HG02973 (cell line): ENCODE results near the gene NUP153.
A peak's percentile ranks its signal among the peaks of the same experiment; 100 is the strongest.
"Not testable (repeated sequence)": the region's sequence is repeated elsewhere in the genome, so short reads cannot be mapped to it uniquely, and the experiment has no call there.

Experiments
- ATAC-seq: cut with Tn5 transposase; IDR thresholded peaks from one replicate; pipeline ENCODE4 v1.9.1; 2021; ENCODE audit warnings: moderate library complexity; ENCODE audit not compliant: unreplicated experiment

The NUP153 gene

GRCh38 chr6:17714879-17715851 lies 8.4 kb upstream of the NUP153 start:
- ATAC-seq, result peak; percentile 89

- ATAC-seq, result no peak
Measured at GRCh38 chr6:17714177-17714576, 7.5 kb upstream of the NUP153 start.

GRCh38 chr6:17712576-17712975 lies 5.9 kb upstream of the NUP153 start:
- ATAC-seq, result no peak

GRCh38 chr6:17710331-17710730 lies 3.6 kb upstream of the NUP153 start:
- no peak for ATAC-seq

GRCh38 chr6:17709476-17709875 lies 2.8 kb upstream of the NUP153 start:
- no peak for ATAC-seq

- ATAC-seq, result not testable (repeated sequence)
Measured at GRCh38 chr6:17708035-17708434, 1.3 kb upstream of the NUP153 start.

GRCh38 chr6:17707371-17707651 lies 586 bp upstream of the NUP153 start:
- ATAC-seq, result no peak

GRCh38 chr6:17705778-17706579 lies 746 bp downstream of the NUP153 start:
- ATAC-seq, result peak; percentile 59

GRCh38 chr6:17705428-17705777 lies 1.3 kb downstream of the NUP153 start:
- ATAC-seq, result peak; percentile 1

GRCh38 chr6:17703256-17703694 lies 3.5 kb downstream of the NUP153 start:
- no peak for ATAC-seq

- ATAC-seq, result no peak
Measured at GRCh38 chr6:17700421-17701416, 6.0 kb downstream of the NUP153 start.

- no peak for ATAC-seq
Measured at GRCh38 chr6:17691925-17692538, 14.7 kb downstream of the NUP153 start.

- no peak for ATAC-seq
Measured at GRCh38 chr6:17688481-17688880, 18.2 kb downstream of the NUP153 start.

- ATAC-seq, result no peak
Measured at GRCh38 chr6:17687136-17687535, 19.6 kb downstream of the NUP153 start.

GRCh38 chr6:17684134-17684533 lies 22.6 kb downstream of the NUP153 start:
- ATAC-seq, result no peak

- no peak for ATAC-seq
Measured at GRCh38 chr6:17683428-17683827, 23.3 kb downstream of the NUP153 start.

GRCh38 chr6:17679726-17680125 lies 27.0 kb downstream of the NUP153 start:
- ATAC-seq, result no peak

- no peak for ATAC-seq
Measured at GRCh38 chr6:17677602-17678001, 29.1 kb downstream of the NUP153 start.

GRCh38 chr6:17673543-17674254 lies 33.0 kb downstream of the NUP153 start:
- no peak for ATAC-seq
